Hematopoietic multipotent progenitor cell (in vitro differentiated cells): Measurements from ENCODE around the gene N4BP2L2. TPM values are rescaled to one million over a fixed set of nuclear protein-coding genes. Genes with fewer than 3 reads are reported as not detected.
A peak's percentile ranks its signal among the peaks of the same experiment; 100 is the strongest.

ENCODE experiments used
- DNase-seq, 3 donors: peaks; one replicate each; pipeline ENCODE4 v3.0.0-alpha.2; 2011 to 2015; ENCODE audit warnings: low read depth in 2 of 3, low spot score in 2 of 3
- total RNA-seq: library from RNA; depleted of rRNA; stranded (reverse); fragments of >200 nt; gene quantifications from one replicate; pipeline ENCODE4 v1.2.3, GENCODE V29; 2012

N4BP2L2 gene
- total RNA-seq, 1 donor = 57.6 TPM

DNA sequence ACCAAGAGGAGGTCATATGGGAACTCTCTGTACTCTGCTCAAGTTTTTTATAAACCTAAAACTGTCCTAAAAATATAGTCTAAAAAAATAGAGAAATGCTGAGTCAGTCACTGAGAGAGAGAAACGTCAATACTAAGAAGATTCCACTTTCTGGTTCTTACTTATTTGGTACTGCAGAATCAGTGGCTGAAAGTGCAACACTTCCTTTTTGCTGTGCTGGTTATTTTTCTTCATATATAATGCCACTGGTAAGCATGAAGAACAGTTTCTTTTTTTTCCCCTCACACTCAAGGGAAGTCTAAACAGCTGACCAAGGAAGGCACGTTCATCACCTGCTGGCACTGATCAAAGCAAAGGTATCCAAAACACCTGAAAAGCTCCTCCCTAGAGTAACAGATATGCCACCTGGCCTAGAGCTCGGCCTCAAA, 66.4 kb downstream of the N4BP2L2 start:
- DNase-seq = peak in 1 of 3 donors; percentile 30

DNA sequence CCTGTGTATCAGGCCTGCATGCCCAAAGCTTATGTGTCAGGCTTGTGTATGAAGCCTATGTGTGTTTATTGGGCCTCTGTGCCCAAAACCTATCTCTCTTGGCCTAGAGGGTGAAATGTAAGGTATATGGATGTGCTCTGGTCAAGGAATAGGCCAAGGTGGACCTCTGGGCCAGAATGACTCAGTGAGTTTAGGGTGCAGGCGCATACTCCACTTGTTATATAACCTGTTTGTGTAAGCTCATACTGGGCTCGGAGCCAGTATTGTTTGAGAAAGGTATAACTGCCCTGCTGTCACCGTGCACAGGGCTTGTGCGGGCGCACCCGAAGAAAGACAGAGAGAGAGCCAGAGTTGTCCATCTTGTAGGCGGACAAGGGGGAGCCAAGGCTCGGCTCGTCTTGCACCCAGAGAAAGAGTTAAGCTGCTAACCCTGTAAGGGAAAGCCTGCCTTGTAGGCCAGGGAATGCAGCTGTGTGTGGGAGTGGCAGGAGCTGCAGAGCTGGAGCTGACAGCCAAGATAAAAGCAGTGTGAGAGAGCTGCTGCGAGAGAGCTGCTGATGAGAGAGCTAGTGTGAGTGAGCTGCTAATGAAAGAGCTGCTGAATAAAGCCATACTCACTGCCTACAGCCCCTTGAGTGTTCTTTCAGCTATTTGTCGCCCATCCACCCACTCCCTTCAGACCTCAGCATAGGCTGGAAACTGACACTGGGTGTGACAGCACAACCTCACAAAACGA, 67.2 kb downstream of the N4BP2L2 start:
- no peak for DNase-seq

DNA sequence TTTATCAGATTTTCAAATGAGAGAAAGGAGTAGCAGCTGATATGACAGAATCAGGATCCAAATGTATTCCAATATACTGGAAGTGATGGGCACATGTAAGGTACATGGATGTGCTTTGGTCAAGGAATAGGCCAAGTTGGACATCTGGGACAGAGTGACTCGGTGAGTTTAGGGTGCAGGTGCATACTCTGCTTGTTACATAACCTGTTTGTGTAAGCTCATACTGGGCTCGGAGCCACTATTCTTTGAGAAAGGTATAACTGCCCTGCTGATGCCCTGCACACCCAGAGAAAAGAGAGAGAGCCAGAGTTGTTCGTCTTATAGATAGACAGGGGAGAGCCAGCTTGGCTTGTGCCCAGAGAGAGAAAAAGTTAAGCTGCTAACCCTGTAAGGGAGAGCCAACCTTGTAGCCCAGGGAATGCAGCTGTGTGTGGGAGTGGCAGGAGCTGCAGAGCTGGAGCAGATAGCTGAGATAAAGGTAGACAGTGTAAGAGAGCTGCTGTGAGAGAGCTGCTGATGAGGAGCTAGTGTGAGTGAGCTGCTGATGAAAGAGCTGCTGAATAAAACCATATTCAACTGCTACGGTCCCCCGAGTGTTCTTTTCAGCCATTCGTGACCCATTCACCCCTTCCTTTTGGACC, 70.0 kb downstream of the N4BP2L2 start:
- DNase-seq = no peak

DNA sequence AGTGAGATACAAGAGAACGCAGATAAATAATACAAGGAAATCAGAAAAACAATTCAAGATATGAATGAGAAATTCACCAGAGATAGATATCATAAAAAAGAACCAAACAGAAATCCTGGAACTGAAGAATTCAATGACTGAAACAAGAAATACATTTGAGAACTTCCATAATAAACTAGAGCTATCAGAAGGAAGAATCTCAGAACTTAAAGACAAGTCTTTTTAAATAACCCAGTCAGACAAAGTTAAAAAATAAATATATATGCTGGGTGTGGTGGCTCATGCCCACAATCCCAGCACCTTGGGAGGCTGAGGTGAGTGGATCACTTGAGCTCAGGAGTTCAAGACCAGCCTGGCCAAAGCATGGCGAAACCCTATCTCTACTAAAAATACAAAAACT, 82.0 kb downstream of the N4BP2L2 start:
- no peak for DNase-seq

DNA sequence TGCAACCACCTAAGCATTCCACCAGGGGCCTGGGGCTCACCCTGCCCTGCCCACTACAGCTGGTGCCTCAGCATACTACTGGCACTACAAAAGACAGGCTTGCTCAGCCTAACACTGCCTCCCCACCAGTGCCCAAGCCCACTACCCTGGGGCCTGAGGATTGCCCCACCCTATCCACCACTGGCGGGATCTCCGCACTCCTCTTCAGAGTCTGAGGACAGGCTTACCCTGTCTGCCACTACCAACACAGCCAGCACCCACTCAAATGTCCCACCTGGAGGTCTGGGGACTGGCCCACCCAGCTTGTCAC, 83.0 kb downstream of the N4BP2L2 start:
- no peak for DNase-seq

DNA sequence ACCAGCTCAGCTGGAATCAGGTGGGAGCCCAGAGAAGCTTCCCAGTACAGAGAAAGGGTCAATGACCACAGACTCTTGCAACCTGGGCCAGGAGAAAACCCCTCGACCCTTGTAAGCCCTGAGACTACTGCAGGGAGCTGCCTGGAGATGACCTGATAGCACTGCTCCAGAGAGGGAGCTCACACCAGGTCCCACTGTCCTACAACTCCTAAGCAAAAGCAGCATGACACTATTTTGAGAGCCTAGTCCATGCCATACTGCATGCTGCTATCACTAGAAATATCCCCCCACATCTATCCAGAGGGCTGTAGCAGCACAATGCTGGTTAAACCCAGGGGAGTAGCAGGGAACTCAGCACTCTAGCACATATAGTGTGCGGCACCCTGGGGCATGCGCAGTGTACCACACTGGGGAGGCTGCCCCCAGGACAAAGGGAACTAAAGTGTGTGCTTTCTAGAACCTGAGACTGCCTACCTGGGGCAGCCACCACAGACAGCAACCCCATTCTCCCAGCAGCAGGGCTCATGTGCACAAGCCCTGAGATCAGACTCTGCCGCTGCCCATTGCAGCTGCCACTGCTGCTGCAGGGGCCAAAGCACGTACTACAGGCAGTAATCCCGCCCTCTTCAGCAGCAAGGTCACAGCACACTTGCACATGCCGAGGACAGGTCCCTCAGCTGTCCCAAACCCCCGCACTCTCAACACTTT, 83.6 kb downstream of the N4BP2L2 start:
- no peak for DNase-seq

DNA sequence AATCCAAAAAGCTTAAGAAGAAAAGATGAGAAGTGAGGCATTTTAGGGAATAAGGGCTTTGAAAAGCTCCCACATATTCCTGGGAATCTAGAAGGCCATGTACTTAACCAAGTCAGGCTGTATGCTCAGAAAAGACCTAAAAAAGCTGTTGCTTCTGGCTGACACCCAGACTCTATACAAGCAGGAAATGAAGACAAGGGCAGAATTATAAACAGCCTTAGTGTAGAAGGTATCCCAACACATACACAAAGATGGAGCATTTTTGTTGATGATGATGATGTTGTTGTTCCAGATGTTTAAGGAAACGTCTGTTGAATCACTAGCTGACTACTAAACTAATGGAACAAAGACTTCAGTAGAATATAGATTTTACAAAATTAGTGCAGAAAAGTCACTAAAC, 84.6 kb downstream of the N4BP2L2 start:
- DNase-seq = no peak

DNA sequence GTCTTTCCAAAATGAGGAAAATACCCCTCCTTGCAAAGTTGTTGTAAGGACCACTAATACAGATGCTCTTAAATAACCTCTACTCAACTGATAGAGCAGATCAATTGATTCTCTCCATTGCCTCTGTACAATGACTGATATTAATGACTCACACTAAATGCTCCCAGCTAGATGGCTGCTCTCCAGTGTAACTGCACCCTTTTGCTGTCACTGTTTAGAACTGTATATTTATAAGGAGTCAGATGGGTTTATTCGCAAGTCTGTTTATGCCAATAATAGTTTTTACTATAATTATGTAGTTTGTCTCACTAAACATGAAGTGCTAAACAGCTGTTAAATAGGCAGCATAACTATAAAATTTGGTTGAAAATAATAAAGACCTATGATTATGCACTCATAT, 89.6 kb downstream of the N4BP2L2 start:
- no peak for DNase-seq

DNA sequence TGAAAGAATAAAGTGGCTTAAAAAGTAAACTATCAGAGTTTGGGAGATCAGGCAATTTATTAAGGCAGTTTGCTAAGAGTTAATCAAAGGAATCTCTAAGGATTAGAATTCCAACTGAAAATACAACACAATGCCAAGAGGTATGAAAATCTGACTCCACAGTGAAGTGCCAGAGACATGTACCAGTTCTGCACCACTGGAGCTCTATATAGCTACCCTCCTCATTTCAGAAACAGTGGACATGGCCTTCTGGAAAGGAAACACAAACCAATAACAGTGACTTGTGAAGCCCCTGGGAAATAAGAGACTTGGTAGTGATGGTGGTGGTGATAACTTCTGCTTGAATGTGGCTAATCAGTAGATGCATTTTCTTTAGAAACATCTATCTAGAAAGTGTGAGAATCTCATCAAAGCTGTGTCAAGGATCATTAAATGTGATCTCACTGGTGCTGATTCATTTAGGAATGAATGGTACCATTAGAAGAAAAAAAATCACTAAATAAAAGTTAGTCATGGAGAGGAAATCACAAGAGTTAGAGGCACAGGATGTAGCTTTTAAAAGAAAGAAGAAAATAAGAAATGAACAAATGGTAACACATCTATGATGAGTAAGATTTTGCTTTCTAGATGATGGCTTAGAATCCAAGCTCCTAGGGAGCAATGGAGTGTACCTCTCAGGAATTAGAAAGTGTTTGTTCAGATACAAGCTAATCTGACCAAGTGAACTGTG, 90.5 kb downstream of the N4BP2L2 start:
- no peak for DNase-seq

DNA sequence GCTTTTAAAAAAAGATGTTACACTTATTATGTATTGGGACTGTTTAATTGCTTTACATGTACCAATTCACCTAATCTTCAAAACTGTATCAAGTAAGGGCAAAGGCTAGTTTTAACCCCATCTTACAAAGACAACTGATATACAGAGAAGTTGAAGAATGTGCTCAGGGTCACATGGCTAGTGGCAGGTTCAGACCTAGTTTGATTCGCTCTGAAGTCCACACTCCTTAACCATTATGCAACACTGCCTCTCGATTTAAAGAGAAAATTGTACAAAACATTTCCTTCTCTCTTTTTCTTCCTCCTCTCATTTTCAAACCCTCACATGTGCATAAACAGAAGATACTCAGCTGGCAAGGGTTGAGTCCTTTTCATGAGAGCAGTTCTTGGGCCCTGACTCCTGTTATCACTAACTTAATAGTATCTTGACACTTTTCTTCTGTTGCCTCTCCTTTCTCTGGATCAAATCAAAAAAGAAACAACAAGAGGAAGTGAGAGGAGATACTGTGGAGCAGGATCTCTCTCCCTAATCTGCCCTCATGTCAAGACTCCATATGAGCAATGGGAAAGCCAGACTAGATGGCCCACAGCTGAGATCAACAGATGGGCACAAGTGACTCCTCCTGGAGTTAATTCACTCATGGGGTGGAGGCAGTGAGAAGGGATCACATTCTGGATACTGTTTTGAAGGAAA, 91.7 kb downstream of the N4BP2L2 start:
- no peak for DNase-seq

DNA sequence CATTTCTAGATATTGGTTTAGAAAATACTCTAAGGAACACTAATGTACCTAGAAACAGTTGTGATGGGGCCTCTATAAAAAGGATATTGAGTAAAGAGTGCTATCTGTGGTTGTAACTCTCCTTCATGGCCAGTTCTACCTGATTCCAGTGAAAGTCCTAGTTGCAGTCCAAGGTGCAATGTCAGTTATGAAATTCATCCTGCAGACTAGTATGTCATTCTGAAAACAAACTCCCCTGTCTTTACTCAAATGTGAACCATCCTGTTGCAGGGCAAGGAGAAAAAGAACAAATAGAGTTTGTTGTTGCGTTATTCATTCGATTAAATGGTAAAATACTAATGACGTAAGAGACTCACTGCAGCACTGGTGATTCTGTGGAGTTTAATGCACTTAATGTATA, 92.4 kb downstream of the N4BP2L2 start:
- DNase-seq = no peak

DNA sequence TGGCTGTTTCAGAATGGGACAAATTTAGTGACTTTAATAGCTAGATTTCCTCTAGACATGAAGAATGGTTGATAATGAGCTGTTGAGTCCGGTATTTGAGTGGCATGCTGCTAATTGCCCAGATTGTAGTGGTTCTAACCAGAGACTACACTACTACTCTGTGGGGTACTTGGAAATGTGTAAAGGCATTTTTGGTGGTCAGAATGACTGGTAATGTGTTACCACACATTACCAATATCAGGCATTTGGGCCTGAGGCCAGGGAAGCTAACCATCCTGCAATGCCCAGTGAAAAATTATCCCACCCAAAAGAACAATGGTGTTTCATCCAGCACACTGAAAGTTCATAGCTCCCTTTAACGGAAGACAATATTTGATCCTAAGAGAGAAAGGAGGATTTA, 93.1 kb downstream of the N4BP2L2 start:
- no peak for DNase-seq

DNA sequence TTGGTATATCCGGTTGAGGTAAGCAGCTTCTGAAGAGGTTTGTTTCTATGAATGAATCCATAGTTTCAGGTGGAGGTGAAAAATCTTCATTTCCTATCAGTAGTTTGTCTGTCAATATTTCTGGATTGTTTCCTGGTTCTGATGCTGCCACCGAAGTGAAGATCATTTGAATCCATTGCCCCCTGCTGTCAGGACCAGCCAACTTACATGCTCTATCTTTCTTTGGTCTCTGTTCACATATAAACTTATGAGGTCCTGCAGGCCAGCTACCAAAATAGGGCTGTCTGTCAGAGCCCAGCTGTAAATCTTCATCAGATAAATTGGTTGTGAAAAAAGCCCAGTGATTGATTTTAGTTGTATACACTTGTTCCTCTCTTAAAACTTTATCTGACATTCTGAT, 95.5 kb downstream of the N4BP2L2 start:
- peak in 2 of 3 donors; percentile 52 to 70 for DNase-seq

DNA sequence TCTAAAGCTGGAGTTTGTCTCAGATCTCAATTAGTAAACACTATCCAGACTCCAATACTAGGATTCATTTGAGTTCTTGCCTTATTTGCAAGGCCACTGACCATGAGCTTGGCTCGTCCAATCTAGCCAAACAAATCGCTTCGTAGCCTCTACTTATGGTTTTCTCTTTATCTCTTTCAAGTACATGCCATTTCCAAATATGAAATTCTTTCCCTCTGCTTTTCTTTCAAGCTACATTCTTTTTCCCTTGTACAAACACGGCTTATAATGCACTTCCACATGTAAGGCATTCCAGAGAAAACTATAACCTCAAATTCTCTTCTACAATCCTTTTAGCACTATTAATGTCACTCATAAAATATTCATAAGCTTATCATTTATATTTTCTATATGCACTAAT, 99.7 kb downstream of the N4BP2L2 start:
- DNase-seq = no peak

DNA sequence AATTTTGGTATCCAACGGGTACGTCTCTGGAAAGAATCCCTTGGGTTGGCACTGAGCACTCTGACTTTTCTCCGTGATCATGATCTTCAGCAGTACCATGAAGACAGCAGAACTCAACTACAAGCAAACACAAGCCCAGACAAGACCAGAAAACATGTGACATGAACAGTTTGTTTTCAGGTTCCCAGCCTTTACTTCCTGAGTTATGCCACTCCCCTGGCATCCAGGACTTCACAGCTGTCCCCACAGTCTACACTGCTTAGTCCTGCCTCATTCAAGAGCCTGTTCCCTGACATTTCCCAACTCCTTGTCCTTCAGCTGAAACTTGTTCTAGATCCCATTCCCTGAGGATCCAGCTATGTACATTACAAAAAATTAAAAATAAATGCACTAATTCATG, 105.7 kb downstream of the N4BP2L2 start:
- no peak for DNase-seq

DNA sequence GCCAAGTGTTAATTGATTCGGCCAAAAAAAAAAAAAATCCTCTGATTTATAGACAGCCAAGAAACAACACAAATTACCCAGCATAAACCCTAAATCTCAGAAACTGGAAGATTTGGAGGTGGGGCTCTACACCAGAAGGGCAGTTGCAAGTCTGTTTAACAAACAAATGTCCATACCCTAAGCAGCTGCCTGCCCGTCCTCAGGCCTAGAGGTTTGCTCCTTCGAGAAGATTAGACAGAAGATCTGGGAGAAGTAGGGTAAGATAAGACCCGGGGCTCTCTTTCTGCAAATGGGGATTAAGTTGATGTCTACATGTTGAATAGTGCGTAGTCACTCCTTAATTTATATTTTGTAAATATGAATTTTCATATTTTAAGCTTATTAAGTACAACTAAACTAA, 107.2 kb downstream of the N4BP2L2 start:
- DNase-seq = no peak

DNA sequence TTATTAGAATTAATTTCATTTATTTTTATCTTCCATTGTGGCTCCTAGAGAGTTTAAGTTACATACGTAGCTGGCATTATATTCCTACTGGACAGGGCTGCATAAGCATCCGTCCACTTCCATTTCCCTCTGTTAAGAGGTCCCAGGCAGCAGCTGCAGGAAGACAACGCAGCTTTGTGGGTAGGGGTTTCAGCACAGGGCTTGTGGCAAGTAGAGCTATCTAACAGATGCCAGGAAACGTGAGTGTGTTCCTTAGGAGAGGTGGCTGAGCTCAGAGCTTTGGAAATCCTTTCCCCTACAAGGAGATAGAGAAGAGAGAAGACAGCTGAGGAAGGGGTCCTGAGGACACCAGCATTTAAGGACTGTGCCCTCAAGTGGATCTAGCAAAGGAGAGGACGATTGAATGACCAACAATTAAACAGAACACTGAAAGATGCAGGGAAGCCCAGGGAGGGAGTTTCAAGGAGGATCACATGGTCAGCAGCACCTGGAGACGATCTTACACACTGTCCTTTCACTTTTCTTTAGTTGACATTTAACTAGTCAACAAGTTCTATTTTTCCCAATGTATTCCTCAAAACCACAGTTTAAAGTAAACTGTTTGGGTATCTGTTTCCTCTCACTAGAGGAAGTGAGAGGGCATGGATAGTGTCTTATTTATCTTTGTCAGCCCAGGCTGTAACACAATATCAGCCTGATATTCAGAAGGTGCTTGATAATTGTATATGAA, 108.4 kb downstream of the N4BP2L2 start:
- DNase-seq = peak in 2 of 3 donors; percentile 33 to 59

DNA sequence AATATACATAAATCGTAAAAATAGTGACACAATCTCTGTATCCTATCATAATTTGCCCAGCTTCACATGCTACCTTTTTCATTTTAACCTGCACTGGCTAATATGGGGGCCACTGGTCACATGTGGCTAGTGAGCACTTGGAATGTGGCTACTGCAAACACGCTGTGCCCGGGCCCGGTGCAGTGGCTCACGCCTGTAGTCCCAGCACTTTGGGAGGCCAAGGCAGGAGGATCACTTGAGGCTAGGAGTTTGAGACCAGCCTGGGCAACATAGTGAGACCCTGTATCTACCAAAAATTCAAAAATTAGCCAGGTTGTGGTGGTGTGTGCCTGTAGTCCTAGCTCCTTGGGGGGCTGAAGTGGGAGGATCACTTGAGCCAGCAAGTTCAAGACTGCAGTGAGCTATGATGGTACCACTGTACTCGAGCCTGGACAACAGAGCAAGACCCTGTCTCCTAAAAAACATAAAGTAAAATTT, 109.1 kb downstream of the N4BP2L2 start:
- DNase-seq = no peak

DNA sequence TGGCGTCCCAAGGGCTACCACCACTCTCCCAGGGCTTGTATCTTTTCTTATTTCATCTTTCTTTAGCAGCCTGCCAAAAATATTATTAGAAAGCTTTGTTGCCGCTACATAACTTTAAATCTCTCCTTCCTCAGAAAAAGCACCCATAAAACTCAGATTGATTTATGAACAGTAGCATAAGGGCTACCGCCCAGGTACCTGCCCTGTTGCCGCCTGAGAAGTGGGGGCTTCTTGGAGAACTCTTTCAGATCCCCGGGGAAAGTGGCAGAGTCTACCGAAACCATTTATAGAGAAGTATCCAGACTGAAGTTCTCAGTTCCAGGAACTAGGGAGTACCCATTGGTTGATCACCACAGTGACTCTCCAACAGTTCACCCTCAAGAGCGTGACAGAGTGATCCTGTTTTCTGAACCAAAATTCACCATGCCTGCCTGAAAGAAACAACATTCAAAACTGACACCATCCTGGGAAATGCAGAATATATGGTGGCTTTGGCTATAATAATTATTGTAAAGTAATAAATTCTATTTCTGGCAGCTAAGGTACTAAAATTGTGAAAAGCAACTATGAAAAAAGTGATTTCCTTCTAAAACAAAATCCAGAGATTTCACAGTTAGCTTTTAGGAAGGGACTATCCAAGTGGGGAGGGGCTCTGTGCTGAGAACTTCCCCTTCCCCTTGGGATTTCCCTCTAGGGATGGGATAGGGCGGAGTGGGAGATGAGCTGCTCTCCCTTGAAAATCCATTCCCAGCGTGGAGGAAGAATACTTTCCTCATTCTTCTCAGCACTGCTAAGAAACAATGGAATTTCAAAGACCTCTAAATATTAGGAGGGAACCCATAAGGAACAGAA, 109.8 kb downstream of the N4BP2L2 start:
- peak in 2 of 3 donors; percentile 29 to 32 for DNase-seq
